HG02623 (cell line): Measurements from ENCODE around the gene MYO3B.
"Not testable (repeated sequence)": the region's sequence is repeated elsewhere in the genome, so short reads cannot be mapped to it uniquely, and the experiment has no call there.

Source experiments
- ATAC-seq: cut with Tn5 transposase; IDR thresholded peaks from one replicate; pipeline ENCODE4 v1.9.1; 2021; ENCODE audit warnings: moderate library complexity; ENCODE audit not compliant: unreplicated experiment

Gene MYO3B

DNA sequence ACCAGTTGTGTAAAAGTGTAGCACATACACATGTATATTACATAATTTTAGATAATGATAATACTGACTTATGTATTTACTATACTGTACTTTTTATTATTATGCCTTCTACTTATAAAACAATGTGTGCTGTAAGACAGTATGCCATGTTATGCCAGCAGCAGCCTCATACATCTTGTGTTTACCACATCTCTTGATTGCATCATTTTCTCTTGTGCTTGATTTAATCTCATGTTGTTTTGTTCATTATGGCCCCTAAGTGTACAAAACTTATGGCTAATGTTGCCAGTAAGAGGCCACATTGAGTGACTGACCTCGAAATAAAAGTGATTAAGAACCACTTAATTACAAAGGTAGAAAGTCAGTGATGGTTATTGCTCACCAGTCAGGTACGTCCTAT is 409.2 kb downstream of the MYO3B start:
- no peak for ATAC-seq

DNA sequence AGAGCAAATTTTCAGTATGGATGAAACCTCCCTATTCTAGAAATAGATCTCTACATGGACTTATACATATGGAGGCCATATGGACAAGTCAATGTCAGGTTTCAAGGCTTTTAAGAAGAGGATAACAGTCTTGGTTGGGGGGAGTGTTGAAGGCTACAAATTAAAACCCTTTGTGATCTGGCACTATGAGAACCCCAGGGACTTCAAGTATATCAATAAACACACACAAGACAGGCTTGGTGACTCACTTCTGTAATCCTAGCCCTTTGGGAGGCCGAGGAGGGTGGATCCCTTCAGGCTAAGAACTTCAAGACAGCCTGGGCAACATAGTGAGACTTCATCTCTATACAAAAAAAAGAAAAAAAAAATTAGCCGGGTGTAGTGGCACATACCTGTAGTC is 410.0 kb downstream of the MYO3B start:
- ATAC-seq, result no peak

DNA sequence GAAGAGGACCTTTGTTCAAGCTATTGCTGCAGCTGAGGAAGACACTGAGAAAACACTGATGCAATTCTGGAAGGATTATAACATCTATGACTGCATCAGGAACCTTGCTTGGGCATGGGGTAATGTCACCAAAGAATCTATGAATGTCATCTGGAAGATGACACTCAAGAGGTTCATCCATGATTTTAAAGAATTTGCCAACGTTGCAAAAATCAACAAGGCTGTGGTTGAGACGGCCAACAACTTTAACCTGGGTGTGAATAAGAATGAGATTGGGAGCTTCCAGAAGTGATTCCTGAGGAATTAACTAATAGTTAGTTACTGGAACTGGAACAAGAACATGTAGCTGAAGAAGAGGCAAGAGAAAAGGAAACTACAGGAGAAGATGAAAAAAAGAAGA is 410.8 kb downstream of the MYO3B start:
- no peak for ATAC-seq

DNA sequence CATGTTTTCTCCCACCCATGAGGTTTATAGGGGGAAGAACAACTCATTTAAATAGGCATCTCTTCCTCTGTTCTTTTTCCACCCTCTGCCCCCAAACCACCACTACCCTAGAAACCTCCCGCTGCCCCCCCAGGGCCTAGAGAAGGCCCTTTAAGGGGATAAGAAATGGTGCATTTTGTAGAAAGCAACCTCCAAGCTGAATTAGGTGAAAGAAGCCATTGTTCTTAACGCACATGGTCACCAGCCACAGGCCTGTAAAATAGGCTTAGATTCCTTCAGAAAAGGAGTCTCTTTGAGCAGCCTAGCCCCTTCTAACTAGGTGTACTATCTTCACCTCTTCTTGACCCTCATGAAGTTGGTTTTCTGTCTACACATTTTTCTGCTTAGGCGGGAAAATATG is 418.6 kb downstream of the MYO3B start:
- ATAC-seq, result no peak

DNA sequence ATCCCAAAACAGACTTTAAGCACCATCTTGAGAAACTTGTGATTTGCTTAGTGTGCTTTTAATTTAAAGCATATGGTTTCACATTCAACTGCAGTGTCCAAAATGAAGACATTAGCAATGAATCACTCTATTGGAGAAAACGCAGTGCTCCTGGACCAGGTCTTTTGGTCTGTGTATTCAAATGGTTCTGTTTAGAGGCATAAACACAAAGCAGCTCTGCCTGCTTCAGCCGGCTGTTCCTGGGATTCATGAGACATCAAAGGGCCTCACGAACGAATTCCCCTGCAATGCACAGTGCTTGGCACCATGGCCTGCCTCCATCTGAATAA is 420.1 kb downstream of the MYO3B start:
- ATAC-seq, result no peak

DNA sequence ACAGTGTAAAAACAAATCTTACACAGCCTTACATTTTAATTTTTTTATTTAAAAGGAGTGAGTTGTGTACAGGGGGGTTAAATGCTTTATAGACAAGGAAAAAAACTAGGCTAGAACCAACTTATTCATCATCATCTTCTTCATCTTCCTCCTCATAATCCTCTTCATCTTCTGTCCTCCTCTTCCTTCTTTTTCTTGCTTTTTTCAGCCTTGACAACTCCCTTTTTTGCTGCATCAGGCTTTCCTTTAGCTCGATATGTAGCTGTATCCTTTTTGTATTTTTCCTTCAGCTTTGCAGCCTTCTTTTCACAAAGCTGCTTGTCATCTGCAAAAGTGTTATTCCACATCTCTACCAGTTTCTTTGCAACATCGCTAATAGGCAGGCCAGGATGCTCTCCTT is 423.5 kb downstream of the MYO3B start:
- ATAC-seq, result no peak

DNA sequence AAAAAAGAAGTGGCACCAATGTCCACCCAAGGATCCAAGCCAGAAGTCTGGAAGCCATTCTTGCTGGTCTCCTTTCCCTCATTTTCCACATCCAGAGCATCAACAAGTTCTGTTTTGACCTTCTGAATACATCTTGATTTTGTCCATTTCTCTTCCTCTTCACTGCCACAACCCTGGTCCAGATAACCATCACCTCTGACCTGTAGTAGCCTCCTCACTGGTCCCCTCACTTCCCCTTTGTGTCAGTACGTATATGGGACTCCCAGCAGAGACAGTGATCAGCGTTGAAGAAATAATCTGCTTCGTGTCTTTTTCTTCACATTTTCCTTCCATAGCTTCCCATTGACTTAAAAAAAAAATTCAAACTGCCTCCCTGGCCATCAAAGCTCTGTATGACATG is 427.9 kb downstream of the MYO3B start:
- no peak for ATAC-seq

DNA sequence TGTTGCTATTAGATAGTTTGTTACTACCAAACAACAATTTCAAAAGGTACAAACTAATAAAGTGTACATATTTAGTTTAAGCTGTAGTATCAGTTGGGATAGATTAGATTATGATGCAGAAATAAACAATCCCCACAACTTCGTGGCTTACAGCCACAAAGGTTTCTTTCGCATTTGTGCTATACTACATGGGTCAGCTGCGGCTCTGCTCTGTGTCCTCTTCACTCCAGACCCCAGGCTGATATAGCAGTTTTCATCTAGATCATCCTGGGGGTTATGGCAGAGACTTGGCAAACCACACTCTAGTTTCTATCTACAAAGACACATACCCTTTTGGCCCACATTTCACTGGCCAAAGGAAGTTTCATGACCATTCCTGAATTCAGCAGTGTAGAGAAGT is 429.2 kb downstream of the MYO3B start:
- no peak for ATAC-seq

DNA sequence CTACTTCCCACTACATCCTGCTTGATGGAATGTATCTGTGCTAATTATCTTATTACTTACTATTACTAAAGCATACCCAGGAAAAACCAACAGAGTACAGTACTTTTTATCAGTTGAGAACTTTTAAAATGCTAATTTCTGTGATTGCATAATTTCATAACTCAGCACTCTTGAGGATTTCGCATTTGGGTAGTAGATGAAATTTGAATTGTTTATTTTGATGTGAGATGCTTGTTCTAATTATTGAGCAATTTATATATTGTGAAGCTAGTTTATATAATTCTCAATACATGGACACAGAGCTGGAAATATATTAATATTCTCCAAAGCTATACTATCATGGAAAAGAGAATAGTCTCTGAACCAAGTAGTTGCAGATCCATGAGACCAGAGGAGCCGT is 432.7 kb downstream of the MYO3B start:
- ATAC-seq, result no peak

DNA sequence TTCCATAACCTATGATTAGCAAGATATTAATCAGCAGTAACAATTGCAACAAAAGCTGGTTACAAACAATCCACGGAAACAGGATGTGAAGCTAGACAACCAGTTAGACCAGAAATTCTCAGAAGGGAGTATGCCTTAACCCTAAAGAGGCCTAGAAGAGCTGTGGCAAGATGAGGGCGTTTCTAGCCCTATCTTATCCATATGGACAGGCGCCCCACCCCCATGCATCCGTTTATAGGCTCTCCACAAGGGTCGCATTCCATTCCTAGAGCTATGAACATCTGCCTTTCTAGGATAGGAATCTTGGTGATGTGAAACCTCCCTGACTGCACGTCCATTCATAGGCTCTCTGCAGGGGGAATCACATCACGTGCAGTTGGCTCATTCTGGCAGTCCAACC is 441.0 kb downstream of the MYO3B start:
- ATAC-seq, result not testable (repeated sequence)

DNA sequence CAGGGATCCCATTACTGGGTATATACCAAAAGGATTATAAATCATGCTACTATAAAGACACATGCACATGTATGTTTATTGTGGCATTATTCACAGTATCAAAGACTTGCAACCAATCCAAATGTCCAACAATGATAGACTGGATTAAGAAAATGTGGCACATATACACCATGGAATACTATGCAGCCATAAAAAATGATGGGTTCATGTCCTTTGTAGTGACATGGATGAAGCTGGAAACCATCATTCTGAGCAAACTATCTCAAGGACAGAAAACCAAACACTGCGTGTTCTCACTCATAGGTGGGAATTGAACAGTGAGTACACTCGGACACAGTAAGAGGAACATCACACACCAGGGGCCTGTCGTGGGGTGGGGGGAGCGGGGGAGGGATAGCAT is 457.1 kb downstream of the MYO3B start:
- not testable (repeated sequence) for ATAC-seq

DNA sequence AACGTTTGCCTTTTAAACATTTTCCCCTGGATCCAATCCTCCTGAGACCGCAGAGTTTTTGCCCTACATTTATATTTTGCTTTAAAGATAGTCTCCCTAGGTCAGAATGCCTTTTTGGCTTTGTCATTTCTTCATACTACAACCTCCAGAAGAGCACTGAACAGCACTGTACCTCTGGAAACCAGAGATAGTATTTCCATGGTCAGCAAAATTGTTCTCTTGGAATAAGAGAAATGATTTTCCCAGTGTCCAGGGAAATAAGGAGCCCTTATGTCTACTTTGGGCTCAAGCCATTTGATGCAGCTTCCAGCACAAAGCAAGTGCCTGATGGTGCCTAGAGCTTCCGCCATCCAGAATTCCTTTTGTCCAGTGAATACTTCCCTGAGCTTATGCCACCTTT is 461.7 kb downstream of the MYO3B start:
- ATAC-seq, result no peak

DNA sequence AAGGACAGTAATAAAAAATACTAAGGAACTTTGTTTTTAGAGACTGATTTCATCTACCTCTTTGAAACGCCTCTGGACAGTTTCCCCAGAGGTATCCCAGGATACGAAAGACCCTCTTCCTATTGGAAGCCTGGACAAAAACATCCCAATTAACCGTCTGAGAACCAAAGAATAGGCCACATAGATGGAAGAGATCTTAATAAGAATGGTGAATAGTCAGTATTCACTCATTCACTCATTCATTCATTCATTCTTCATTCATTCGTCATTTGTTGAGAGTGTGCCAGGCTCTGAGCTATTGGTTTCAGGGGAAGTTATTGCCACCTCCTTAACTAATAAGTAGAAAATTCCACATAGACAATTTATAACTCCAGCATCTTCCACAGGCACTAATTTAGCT is 464.0 kb downstream of the MYO3B start:
- ATAC-seq, result no peak

DNA sequence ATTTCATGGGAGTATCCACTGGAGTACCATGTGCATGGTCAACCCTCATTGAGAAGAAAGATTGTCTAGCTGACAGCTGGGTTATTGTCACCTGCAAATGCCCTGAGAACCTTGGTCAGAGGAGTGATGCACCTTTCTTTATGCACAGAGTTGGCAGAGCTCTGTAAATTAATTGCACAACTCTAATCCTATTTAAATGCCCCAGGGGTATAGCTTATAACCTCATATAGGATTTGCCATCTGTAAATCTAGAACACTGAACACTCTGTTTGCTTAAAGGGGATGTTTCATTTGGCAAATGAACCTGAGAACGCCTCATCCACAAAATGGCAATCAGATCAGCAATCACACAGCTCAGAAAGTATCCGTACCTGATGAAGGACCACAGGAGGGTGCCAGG is 465.4 kb downstream of the MYO3B start:
- no peak for ATAC-seq

DNA sequence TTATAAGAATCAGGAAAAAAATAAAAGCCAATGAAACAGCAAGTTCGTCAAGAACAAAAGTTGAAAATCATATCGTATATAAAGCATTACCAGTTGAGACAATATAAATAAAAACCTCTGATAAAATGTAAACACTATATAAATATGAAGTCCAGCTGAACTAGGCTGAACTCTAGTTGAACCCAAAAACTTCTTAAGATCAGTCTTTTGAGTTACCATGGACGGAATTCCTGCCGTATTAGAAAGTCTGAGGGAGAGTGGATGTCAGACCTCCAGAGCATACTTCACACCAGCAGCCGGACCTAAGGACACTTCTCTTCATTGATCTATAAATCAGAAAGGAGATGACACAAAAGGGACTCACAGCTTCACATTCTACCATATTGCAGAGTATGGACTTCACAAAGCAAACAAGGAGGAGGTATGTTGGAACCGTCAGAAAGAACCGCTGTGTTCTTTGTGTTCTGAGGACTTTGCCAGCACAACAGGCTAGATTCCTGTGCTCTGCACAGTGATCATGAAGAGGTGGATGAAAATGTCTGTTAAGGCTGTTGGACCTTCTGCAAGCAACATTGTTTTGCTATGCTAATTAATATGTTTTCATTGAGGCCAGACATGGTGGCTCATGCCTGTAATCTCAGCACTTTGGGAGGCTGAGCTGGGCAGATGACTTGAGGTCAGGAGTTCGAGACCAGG is 469.9 kb downstream of the MYO3B start:
- no peak for ATAC-seq

DNA sequence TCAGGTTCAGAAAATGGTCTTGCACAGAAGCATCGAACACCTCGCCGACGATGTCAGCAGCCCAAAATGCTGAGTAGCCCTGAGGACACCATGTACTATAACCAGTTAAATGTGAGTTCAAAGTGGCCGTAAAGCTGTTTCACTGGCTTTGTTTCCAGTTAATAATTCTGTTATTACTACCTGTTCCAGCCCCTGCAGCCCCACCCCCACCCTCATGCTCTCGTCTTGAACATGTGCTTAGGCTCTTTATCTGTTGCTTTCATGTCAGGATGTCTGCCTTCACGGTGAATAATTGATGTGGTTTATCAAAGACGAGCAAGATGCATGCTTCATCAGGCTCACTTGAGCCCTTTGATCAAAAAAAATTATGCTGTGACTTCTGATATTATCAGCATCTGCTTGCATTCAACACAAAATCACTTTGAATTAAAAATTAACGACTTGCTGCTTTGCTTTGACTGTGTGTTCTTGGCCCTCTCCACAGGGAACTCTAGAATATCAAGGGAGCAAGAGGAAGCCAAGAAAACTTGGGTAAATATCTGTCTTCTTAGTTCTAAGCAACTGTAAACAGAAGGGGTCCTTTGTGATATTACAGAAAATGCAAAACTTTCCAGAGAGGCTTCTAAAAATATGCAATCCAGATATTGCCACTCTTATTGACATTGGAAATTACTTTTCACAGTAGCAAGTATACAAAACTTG is 473.8 kb downstream of the MYO3B start:
- ATAC-seq, result no peak

DNA sequence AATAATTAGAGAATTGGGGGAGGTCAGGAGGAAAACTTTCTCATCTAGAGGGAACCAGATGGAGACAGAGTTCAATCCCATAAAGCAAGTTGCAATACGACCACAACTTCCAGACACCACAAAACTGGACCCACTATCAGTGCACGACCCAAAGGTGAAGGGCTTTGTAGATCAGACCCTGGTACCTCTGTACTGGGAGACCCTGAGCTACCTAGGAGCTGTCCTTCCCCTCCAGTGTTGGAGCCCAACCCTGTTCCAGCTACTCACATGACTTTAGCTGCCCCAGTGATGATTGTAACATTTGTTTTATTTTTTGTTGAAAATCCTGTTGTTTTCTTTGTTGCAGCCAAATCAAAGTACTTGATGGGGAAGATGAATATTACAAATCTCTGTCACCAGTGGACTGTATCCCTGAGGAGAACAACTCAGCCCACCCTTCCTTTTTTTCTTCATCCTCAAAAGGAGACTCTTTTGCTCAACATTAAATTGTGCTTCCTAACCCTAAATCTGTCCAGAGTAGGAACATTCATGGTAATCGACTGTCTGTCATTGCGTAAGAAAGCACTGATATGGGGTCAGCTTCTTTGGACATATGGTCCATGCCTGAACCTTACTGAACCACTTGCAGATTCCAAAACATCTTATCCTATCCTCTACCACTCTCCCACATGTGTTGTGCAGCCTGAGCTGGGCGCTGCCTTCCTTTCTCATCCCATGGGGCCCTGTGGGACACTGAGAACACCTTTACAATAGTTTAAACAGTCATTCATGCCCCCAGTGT is 474.9 kb downstream of the MYO3B start:
- ATAC-seq, result no peak

DNA sequence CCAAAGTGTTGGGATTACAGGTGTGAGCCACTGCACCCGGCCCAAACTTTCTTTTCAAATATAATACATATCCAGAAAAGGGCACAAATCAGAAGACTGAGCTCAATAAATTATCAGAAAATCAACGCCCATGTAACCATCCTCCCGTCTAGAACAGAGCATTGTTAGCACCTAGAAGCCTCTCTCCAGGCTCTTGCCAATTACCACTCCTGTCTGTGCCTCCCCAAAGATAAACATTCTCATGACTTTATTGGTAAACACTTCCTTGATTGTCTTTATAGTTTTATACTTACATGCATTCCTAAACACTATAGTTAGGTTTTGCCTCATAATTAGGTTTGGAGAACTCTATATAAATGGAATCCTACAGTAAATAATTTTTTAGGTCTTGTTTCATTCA is 478.7 kb downstream of the MYO3B start:
- ATAC-seq, result no peak

DNA sequence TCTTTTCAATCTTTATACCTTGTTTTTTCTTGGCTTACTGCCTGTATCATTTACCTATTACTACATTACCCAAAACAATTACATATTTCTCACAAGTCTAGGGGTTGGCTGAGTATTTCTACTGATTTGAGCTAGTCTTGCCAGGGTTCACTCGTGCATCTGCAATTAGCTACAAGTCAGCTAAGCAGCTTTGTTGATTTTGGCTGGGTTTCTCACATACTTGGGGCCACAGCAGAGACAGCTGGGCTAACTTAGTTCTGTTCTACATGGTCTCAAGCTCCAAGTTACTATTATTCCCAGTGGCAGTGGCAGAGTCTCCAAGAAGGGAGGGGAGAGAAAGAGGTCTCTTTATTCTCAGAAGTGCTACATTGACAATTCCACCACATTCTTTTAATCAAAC is 482.5 kb downstream of the MYO3B start:
- no peak for ATAC-seq

DNA sequence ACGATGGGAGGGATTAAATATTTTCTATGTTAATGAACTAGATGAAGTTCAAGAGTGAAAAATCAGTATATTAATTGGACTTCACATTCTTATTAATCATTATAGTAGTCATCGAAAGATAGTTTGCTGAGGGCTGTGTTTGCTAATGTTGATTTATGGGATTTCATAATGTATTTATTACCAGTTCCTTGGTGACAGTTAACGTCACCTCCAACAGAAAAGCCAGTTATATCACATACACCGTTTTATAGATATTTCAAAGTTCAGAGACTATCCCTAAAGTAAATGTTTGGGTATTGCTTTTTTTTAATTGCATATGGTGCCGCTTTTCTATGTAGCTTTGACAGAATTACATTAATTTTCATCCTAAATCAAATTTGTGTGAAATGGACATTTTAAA is 487.8 kb downstream of the MYO3B start:
- no peak for ATAC-seq

DNA sequence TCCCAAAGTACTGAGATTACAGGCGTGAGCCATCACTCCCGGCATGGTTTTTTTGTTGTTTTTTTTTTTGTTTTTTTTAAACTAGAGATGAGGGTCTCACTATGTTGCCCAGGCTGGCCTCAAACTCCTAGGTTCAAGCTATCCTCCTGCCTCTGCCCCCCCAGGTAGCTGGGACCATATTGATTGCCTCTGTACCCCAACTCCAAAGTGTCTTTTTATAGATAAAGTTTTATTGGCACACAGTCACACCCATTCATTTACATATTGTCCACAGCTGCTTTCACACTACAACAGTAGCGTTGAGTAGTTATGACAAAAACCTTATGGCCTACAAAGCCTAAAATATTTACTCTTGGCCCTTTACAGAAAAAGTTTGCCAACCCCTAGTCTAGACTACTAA is 492.0 kb downstream of the MYO3B start:
- ATAC-seq, result no peak

DNA sequence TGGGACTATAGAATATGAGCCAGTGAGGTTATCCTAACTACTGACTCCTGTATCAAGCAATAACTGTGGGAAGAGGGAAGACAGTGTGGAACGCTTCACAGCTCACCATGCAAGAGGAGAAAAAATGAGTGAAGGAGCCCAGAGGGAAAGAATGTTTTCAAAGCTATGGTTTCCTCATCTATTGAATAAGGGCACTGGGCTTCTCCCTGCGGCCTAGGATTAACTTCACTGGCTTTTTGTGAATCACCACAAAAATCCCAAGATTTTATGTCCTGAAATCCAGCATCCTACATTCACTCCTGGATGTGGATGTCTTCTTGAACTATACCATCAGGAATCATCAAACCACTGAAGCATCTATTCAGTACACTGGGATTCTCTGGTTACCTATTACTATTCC is 492.7 kb downstream of the MYO3B start:
- ATAC-seq, result no peak
